Measurements from ENCODE around the gene EIF4G3. TPM values are rescaled to one million over a fixed set of nuclear protein-coding genes. Genes with fewer than 3 reads are reported as not detected.

EIF4G3 gene
- total RNA-seq, 1 experiment from 2014 or later, result 72.0 TPM

- no peaks in the 10 kb centered on the region for H3K23me2 ChIP-seq (ENCODE audit: insufficient read length, low read depth, low read length, poor library complexity, severe bottlenecking)
- no CpG with 5 or more reads among the region's 6 CpGs for WGBS (ENCODE audit: extremely low coverage, insufficient read length, low lambda C conversion rate)
- H3K9ac ChIP-seq (ENCODE audit: extremely low read depth, insufficient read length, low read length), result no peak overlapping the region
- H3K4me1 ChIP-seq (ENCODE audit: insufficient read depth, low read length), result no peaks in the 10 kb centered on the region
- H3K36me3 Mint-ChIP-seq (ENCODE audit: insufficient read depth in 1 of 3, low read depth in 3 of 3), result peaks cover 6 to 31% (median 29%) of the 10 kb centered on the region in 3 experiments; a peak in 6 of 7 replicates
- H2BK15ac ChIP-seq (ENCODE audit: low read depth, low read length), result no peak overlapping the region
- no peaks in the 10 kb centered on the region; the same call in 1 of the 2 replicates for H3K79me2 ChIP-seq (ENCODE audit: insufficient read depth, low read length)
- H3T11ph ChIP-seq (ENCODE audit: low read length), result no peak overlapping the region
- no peaks in the 10 kb centered on the region for H3K27me3 ChIP-seq (ENCODE audit: insufficient read depth, low read length)
- H3K4me3 Mint-ChIP-seq, result no peak overlapping the region
- H4K8ac ChIP-seq (replicated peaks; ENCODE audit: insufficient read length, low read depth, low read length), result no peak overlapping the region
- H3K14ac ChIP-seq (ENCODE audit: insufficient read depth, low read length), result no peak overlapping the region
- no peaks in the 10 kb centered on the region for H4K20me1 ChIP-seq (ENCODE audit: control insufficient read depth, insufficient read depth, insufficient read length)
- H4K91ac ChIP-seq (ENCODE audit: insufficient read length, low read depth, low read length), result no peak overlapping the region
- H3K4me2 ChIP-seq (ENCODE audit: insufficient read depth, insufficient read length, low read length), result no peak overlapping the region
- H3K27ac ChIP-seq (ENCODE audit: insufficient read length, low read depth, low read length), result no peak overlapping the region
- H2AFZ ChIP-seq (ENCODE audit: low read length), result no peak overlapping the region
- no peak overlapping the region for H3K4ac ChIP-seq (ENCODE audit: low read depth, low read length)
- H3K18ac ChIP-seq (ENCODE audit: insufficient read length, low read depth, low read length), result no peak overlapping the region
- no peak overlapping the region for H2BK12ac ChIP-seq (ENCODE audit: insufficient read length, low read depth, low read length)
- H3K56ac ChIP-seq (ENCODE audit: insufficient read length, low read depth, low read length), result no peak overlapping the region
- H2BK5ac ChIP-seq (ENCODE audit: insufficient read length, low read length), result no peak overlapping the region
- no peak overlapping the region for H2AK5ac ChIP-seq (ENCODE audit: insufficient read length, low read length)
- DNase-seq, result no peak
- TF ChIP-seq CTCF (conservative IDR thresholded peaks at IDR 0.05), result no peak
- no peak overlapping the region for H3K23ac ChIP-seq (ENCODE audit: insufficient read length, low read depth, low read length)
- peaks cover 6% of the 10 kb centered on the region in 2 experiments for H3K4me1 Mint-ChIP-seq
- peaks cover 3% of the 10 kb centered on the region for H3K79me1 ChIP-seq (ENCODE audit: insufficient read depth, low read depth, low read length, poor library complexity, severe bottlenecking)
- H3K9me3 ChIP-seq (ENCODE audit: control insufficient read depth, low read depth, low read length), result no peaks in the 10 kb centered on the region
- H3K9me3 Mint-ChIP-seq, result no peaks in the 10 kb centered on the region
- peak overlapping the region in 2 of 3 experiments; percentile 68; a peak in 2 of 7 replicates for H3K27ac Mint-ChIP-seq
- H3K27me3 Mint-ChIP-seq (ENCODE audit: low read depth), result no peaks in the 10 kb centered on the region
- no peak overlapping the region for H2BK20ac ChIP-seq (ENCODE audit: low read depth, low read length, poor library complexity, severe bottlenecking)
- H4K5ac ChIP-seq (ENCODE audit: insufficient read length, low read depth, low read length), result no peak overlapping the region
- H2BK120ac ChIP-seq (ENCODE audit: low read depth, low read length, poor library complexity, severe bottlenecking), result no peak overlapping the region
Measured at GRCh38 chr1:21082073-21082472, 94.6 kb downstream of the EIF4G3 start.
